NCI-H774 (cell line): ENCODE results near the gene SLAMF6.
"Not testable (repeated sequence)": the region's sequence is repeated elsewhere in the genome, so short reads cannot be mapped to it uniquely, and the experiment has no call there.

ENCODE experiments used
- DNase-seq: peaks from one replicate; lab custom pipeline; 2025; lab: John Stamatoyannopoulos, UW

Gene SLAMF6

DNA sequence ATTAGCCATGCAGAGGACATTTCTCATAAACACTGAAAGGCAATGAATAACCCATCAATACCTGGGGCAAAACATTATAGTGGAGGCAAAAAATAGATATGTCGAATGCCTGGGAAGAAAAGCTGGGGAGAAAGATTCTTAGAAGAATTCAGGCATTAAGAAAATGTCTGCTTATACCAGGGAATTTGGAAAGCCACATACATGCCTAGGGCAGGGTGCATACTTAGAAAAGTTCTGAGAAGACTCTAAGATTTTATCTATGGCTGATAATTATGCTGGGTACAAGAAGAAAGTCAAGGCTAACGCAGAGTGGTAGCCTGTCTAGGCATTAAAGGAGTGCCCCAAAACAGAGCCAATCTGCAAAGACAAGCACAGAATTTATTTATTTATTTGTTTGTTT is 18.4 kb downstream of the SLAMF6 start:
- no peak for DNase-seq

DNA sequence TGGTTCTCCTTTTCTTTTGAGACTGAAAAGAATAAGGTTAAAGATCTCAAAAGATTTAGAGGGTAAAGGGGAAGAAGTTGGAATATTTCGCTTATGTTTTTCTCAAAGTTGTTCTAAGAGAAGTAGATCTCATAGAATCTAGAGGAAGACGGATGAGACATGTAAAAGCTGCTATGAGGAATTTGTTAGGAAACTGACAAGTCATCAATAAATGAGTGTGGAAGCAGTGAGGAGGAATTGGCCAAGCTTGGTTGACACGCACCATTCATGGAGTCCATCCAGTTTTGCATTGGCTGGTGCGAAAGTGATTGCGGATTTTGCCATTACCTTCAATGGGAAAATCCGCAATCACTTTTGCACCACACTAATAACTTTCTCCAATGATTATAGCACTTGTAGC is 20.0 kb downstream of the SLAMF6 start:
- DNase-seq = no peak

DNA sequence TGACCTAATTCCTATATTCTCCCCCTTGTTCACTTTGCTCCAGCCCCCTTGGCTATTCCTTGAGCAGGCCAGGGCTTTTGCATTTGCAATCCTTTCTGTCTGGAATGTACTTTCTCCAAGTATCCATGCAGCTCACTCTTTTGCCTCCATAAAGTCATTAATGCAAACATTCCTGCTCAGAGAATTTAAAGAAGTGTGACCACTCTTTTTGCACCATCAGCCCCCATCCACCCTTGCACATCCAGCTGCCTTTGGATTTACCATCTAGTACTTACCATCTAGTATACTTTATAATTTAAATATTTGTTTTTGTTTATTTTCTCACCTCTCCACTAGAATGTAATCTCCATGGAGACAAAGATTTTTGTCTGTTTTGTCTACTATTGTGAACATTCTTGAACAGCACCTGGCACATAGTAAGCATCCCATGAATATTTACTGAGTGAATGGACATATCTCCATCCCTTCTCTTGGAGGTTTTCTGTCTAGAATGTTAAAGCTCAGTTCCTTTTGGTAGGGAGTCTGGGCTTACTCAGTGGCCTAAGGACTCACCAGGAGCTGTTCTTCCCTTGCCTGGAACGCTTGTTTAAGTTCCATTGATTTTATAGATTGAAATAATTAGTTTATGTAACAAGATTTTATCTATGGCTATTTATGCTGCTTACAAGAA is 22.6 kb downstream of the SLAMF6 start:
- no peak for DNase-seq

DNA sequence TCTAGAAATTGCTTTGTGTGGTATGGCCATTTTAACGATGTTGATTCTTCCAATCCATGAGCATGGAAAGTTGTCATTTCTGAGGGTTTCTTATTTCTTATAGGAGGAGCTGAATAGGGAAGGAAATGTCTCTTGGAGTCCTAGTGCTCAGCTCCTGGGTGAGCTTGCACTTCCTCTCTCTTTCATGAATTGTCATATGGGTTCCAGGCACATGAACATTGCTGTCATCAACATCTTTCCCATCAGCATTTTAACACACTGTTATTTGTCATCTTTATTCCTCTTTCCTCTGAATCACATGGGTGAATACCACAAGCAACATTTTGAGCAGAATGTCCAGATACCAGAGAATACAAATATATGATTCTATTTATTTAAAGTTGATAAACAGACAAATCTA is 23.4 kb downstream of the SLAMF6 start:
- DNase-seq = no peak

DNA sequence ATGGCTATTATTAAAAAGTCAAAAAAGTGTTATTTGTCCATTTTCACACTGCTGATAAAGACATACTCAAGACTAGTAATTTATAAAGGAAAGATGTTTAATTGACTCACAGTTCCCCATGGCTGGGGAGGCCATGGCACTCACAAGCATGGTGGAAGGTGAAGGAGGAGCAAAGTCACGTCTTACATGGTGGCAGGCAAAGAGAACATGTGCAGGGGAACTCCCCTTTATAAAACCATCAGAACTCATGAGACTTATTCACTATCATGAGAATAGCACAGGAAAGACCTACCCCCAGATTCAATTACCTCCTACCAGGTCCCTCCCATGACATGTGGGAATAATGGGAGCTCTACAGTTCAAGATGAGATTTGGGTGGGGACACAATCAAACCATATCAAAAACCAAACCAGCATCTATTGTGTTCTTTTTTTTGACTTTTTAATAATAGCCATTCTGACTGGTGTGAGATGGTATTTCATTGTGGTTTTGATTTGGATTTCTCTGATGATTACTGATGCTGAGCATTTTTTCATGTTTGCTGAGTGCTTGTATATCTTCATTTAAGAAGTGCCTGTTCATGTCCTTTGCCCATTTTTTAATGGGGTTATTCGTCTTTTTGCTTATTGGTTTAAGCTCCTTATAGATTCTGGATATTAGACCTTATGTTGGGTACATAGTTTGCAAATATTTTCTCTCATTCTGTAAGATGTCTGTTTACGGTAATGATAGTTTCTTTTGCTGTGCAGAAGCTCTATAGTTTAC is 24.6 kb downstream of the SLAMF6 start:
- DNase-seq = not testable (repeated sequence)

DNA sequence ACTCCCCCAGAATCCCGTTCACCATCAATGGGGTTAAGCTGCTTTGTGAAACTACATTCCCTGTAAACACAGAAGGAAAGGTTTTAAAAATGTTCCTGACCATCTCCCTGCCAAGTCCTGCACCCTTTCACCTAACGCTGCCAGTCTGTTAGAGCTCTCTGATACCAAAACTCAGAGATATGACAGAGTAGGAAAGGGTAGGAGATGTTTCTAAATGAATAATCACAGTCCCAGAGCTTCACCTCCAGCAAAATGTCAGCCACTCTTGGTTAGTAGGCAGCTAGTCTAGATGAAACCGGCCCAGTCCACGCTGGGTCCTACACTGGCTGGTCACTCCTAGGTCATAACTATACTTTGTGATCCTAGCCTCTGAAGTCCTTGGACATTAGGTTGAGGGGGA is 26.7 kb downstream of the SLAMF6 start:
- DNase-seq = no peak

DNA sequence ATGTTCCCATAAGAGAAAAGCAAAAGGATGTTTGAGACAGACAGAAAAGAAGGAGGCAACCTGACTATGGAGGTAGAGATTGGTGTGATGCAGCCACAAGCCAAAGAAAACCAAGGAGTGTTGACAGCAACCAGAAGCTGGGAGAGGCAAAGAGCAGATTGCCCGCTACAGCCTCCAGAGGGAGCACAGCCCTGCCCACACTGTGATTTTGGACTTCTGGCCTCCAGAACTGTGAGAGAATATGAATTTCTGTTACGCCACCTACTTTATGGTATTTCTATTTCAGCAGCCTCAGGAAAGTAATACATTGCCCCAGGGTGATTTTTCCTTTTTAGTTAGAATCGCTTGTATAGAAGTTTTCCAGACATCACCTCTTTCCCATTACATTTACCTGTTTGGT is 28.4 kb downstream of the SLAMF6 start:
- DNase-seq = no peak

DNA sequence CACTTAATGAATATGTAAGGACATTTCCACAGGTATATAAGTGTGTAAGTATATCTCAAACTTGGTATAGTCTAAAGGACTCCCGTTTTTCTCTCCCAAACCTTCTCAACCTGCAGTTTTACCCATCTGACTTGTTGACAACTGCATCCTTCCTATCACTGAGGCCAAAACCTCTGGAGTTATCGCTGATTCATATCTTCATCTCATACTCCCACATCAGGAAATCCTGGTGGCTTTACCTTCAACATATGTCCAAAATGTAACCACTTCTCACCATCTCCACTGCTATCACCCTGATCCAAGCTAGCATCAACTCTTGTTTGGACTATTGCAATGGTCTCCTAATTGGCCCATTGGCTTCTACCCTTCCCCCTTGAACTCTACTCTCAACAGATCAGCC is 30.4 kb downstream of the SLAMF6 start:
- no peak for DNase-seq

DNA sequence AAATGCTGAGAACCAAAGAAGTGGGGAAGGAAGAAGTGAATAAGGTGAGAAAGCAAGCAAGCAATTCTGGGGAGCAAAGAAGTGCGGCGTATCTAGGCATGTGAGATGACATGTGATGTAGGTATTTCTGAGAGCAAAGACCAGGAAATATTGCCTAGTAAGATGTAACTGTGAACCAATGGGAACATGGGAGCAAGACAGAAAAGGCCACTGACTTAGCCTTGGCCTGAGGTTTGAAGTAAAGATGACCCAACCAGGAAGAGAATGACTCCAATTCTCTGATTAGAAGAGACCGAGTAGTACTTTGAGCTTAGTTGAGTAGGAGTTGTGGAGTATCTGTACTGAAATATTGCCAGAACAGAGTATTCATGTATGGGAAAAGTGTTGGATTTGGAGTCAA is 31.1 kb downstream of the SLAMF6 start:
- DNase-seq = no peak

DNA sequence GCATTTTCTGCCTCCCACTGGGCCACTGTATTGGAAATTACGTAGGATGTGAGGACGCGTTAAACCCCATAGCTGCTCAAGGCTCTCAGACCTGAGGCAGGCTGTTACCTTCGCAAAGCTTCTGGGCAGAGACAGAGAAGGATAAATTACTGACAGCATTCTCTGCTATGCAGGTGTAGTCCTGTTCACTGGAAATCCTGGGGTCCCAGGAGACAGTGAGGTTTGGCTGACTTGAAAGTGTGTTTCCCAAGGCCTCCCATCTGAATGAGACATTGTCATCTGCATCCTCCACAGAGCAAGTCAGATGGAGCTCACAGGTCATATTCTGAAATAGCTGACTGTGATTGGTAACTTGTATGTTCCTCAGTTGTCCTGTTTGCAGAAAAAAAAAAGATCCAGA is 32.0 kb downstream of the SLAMF6 start:
- no peak for DNase-seq

DNA sequence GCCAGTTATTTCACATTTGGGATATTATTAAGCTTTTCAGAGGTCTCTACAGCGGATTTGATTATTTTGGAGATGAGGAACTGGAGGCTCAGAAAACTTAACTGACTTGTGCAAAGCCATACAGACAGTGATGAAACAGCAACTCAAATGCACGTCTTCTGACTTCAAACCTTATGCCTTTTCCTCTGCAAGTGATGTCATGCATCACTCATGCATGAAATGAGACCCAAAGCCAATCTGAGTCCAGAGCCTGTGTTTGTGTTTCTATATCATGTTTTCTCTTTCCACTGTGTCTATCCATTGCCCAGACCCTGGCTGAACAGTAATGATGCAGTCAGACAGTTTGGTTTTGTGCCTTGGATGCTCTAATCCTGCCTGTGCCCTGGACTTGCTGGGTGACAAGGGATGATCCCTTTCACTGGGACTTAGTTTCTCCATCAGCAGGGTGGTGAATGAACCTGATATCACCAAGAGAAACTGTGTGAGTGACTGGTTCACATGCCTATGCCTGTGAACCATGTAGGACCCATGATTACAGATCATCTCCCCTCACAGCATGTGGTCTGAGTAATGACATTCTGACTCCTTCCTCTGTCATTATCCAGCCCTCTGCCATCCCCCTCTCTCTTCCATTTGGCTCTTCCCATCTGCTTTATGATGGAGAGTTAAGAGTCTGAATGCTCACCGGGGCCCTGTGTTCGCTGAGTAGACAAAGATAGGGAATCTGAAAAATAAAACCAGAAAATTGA is 33.4 kb downstream of the SLAMF6 start:
- DNase-seq = no peak

DNA sequence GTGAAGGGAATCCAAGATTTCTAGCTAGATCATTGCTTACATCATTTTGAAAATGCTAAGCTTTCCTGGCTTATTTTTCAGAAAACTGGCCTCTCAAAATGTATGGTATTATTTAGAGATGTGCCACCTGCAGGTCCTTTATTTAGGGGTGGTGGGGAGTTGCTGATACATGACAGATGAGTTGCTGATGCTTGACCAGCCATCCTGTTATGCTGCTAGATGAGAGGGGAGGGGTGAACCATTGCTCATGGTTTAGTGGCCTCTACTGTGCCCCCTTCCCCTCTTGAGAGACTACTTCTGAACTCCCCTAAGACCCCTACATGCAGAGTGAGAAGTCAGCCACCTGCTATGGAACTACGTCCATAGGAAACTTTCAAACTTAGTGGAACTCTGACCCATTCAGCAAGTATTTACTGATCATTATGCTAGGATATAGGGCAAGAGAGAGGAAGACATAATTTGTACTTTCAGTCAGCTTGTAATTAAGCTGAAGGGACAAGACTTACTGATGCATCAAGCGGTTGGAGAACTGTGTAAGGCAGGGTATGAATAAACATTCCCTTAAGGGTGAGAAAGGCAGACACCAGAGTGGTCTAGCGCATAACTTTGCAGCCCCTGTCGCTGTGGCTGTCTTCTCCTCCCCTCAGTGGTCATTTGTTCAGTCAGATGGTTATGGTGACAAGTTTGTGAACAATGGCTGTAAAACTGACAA is 34.6 kb downstream of the SLAMF6 start:
- DNase-seq = no peak

DNA sequence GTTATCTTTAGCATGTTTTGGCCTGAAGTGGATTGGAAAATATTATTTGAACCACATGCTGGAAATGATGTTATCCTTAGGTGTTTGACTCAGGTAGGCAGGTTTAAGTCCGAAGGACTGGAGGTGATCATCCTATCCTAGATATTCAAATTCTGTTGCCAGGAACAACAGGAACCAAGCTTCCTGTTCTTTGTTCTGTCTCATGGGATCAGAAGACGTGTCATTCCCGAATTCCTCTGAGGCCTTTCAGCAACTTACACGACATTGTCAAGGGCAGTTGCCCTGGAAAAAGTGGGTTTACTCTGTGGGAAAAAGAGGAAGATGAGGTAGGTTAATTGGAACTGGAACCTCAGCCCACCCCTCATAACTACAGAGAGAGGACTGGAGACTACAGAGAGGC is 36.6 kb downstream of the SLAMF6 start:
- no peak for DNase-seq

DNA sequence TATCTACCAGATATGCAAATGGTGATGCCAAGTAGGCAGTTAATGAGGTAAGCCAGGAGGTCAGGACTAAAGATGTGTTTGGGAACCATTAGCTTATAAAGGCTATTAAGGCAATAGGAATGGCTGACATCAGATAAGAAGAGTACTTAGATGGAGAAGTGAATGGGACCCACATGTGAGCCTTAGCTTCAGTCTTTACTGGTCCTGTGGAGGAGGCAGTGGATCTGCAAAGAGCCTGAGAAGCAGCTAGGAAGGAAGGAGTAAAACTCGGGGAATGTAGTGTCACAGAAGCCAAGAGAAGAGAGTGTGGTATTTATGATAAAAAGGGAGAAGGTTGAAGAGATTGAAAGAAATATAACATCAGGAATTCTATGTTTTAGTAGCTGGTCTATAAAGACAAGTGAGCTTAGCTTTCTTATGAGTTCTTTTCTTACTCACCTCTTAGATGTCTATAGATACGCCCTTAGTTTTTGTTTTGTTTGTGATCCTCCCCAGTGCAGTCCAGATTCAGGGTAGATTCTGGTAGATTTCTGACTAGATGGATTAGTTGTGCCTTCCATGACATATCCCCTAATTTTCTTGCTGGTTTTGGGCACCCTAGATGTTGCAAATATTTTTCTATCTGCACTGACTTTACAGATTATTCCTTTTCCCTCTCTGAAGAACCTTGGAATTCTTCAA is 39.4 kb downstream of the SLAMF6 start:
- DNase-seq = no peak

DNA sequence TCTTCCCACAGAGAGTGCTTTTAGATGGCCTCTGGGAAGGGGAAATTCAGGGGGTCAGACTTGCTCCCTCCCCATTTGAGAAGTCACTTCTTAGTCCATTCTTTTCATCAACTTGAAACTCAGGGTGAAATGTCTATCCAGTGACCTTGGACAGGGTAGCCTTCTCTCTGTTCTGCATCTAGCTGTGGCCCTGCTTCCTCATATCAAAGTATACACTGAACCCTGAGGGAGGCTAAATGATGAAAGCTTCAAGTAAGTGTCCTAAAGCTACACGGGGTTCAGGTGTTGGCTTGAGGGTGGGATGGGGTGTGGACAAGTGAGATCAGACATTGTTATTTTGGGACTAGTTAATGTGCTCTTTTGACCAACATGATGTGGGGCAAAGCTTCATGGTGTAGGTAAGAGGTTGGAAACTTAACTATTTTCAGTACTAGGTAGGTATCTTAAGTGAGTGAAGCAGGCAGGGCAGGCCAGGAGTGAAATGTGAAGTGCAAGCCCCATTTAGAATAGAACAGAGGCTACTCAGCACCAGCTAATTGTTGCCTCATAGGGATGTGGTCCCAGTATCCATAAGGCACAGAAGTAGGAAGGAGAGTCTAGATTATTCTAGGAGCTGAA is 41.0 kb downstream of the SLAMF6 start:
- no peak for DNase-seq

DNA sequence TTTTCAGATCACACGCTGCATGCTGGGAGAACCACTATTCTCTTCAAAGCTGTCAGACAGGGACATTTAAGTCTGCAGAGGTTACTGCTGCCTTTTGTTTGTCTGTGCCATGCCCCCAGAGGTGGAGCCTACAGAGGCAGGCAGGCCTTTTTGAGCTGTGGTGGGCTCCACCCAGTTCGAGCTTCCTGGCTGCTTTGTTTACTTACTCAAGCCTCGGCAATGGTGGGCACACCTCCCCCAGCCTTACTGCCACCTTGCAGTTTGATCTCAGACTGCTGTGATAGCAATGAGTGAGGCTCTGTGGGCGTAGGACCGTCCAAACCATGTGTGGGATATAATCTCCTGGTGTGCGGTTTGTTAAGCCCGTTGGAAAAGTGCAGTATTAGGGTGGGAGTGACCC is 42.3 kb downstream of the SLAMF6 start:
- DNase-seq = not testable (repeated sequence)

DNA sequence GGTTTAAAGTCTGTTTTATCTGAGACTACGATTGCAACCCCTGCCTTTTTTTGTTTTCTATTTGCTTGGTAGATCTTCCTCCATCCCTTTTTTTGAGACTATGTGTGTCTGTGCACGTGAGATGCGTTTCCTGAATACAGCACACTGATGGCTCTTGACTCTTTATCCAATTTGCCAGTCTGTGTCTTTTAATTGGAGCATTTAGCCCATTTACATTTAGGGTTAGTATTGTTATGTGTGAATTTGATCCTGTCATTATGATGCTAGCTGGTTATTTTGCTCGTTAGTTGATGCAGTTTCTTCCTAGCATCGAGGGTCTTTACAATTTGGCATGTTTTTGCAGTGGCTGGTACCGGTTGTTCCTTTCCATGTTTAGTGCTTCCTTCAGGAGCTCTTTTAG is 44.0 kb downstream of the SLAMF6 start:
- not testable (repeated sequence) for DNase-seq

DNA sequence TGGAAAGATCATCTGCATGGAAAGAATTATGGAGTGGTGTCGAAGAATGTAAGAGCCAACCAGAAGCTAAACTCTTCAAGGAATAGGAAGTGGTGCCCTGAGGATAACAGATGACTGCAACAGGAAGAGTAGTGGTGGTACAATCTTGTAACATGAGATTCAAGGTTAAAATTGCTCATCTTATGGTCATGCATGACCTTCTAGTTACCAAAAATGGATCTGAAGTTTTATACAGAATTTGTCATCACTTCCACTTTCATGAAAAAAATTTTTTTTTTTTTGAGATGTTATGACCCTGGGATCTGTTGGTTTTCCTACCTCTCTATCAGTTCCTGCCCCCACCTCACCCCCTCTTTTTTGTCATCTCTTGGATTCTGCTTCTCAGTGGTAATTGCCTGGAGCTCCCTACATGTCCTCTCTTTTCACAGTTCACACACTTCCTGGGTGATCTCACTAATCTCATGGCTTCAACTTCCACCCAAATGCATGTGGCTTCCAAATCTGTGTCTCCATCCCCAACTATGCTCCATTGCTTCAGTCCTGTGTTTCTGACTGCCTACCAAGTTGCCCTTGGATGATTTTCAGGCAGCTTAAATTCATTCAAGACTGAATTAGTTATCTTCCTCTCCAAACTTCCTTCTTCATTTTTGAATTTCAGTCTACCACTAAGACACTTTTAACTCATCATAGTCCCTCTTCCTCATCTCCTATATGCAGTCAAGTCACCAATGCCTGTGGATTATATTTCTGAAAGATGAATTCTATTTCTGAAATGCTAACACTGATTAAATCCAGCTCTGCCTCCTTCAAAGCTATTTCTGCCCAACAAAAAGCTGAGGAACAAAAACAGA is 48.4 kb downstream of the SLAMF6 start:
- no peak for DNase-seq

DNA sequence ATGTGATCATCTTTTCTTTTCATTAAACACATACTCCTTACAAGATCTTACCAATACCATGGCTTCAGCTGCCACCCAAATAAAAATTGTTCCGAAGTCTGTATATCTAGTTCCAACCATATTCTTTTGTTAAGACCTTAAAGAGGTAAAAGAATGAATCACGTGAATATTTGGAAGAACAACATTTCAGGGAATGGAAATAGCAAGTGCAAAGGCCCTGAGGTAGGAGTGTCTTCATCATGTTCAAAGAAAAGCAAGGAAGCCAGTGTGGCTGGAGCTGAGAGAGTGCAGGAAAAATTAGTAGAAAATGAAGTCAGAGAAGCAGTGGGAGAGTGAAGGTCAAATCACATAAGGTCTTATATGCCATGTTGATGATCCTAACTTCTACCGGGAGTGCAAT is 50.9 kb downstream of the SLAMF6 start:
- DNase-seq = no peak

DNA sequence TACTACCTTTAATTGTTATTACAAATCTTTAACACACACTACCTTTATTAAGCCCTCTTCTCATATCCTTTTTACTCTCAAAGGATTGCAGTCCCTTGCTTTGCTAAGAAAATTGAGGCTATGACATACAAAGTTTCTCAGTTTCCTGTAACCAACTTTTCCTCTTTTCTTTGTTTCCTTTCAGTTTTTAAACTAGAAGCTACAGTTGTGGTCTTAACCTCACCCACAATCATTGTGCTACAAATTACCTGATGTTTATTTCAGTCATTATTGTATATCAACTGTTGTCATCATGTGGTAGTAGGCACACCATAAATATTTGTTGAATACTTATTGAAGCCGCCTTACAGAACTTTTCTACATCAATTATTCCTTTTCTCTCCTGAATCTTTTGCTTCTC is 51.8 kb downstream of the SLAMF6 start:
- DNase-seq = no peak

DNA sequence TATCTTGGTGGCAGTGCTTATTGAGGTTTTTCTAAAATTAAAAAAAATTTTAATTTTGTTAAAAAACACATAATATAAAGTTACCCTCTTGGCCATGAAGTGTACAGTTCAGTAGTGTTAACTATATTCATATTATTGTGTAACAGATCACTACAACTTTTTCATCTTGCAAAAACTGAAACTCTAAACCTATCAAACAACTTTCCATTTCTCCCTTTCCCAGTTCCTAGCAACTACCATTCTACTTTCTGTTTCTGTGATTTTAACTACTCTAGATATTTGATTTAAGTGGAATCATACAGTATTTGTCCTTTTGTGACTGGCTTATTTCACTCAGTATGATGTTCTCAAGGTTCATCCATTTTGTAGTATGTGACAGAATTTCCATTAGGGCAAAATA is 55.5 kb downstream of the SLAMF6 start:
- DNase-seq = no peak
